Activated T-cell treated with anti-CD3 and anti-CD28 coated beads for 4 hours (primary cell): ENCODE measurements around the gene MOV10.

Experiments
- DNase-seq: peaks from one replicate; pipeline ENCODE4 v3.0.0-alpha.2; 2020

MOV10 gene

DNA sequence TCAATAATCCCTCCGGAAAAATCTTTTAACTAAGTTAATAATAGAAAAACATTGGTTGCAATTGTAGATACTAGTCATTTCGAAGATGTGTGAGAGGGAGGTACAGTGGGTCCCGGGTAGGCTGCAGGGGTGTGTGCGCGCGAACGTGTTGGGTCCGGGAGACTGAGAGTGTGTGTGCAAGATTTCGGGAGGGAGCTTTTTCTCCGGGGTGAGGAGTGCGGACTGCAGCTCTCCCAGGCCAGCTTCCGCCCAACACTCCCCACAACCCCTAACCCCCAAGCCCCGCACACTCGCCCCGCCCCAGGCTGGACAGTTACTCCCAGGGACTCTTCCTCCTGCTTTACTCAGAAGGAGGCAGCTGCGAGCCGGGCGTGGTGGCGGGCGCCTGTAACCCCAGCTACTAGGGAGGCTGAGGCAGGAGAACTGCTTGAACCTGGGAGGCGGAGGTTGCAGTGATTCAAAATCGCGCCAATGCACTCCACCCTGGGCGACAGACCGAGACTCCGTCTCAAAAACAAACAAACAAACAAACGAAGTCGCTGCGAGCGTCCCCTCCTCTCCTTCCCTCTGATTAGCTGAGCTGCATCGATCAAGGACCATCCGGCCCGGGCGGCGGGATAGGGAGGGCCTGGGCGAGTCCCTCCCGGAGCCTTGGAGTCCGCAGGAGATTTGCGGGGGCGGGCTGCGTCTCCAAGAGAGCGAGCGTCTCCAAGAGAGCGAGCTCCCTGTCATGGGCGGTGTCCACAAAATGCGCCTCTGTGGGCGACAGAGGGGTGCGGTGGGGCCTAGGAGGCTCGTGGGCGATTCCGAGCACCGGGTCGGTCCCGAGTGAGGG is 68.9 kb downstream of the MOV10 start:
- DNase-seq = no peak

DNA sequence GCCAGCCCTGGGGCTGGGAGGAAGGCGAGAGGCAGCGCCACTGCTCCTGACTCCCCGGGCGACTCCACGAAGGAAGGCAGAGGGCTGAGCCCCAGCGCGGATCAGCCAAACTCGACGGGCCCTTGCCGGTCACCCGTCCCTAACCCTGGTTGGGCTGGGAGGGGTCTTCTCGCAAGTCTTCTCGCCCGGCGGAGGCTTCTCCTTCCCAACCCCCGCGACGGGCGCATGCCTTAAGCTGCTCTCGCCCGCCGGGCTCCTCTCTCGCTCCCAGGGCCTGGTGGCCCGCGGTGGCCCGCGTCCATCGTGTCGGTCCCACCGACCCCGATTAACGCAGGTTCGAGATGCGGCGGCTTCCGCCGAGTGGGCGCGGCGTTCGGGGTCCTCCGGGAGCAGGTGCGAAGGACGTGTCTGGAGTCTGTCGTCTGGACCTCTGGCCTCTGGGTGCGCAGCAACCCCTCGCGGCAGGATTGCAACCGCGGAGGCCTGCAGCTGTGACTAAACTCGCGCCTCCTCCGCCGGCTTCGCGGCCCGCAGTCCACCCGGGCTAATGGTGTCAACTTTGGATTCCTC is 69.6 kb downstream of the MOV10 start:
- no peak for DNase-seq

DNA sequence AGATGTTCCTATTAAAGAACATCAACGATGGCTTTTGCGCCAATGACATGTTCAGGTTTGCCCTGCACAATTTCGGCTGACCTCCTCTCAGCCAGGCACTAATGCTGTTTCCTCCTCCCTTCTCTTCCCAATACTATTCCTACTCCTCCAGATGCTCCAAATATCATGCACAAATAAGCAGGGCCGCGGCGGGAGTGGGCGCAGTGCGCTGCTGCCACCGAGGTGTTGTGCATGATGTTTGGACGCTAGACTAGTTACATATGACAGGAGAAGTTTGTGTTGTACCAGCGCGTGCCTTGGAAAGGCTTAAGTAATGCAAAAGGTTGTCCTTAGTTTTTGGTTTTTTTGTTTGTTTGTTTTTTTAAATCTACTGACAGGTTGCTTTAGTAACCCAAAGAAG is 73.9 kb downstream of the MOV10 start:
- DNase-seq = no peak
